VCaP (cell line): ENCODE data around the gene SLC35D3.
A peak's percentile ranks its signal among the peaks of the same experiment; 100 is the strongest.

ENCODE experiments used
- H3K27ac ChIP-seq: fragments of 450-650 bp; 2 replicates; pipeline ENCODE4 v1.5.1; 2017
- CTCF ChIP-seq: fragments of 450-650 bp; conservative IDR thresholded peaks from 2 replicates; pipeline ENCODE4 v1.5.1; 2017; ENCODE audit warnings: mild to moderate bottlenecking, moderate library complexity

Gene SLC35D3

GRCh38 chr6:136914947-136915346 lies 7.2 kb upstream of the SLC35D3 start:
- H3K27ac ChIP-seq = no peak overlapping the region
- no peak for TF ChIP-seq CTCF

GRCh38 chr6:136918706-136919105 lies 3.4 kb upstream of the SLC35D3 start:
- H3K27ac ChIP-seq = no peak overlapping the region
- TF ChIP-seq CTCF = no peak

GRCh38 chr6:136920216-136920615 lies 1.9 kb upstream of the SLC35D3 start:
- no peak overlapping the region for H3K27ac ChIP-seq
- no peak for TF ChIP-seq CTCF

GRCh38 chr6:136920671-136921380 lies 1.3 kb upstream of the SLC35D3 start:
- no peak overlapping the region; the same call in 1 of the 2 replicates for H3K27ac ChIP-seq
- no peak for TF ChIP-seq CTCF

- TF ChIP-seq CTCF = no peak
- peak overlapping the region; percentile 37; the same call in 1 of the 2 replicates for H3K27ac ChIP-seq
Measured at GRCh38 chr6:136921381-136921935, 643 bp upstream of the SLC35D3 start.

GRCh38 chr6:136922685-136923006 lies 545 bp downstream of the SLC35D3 start:
- no peak overlapping the region for H3K27ac ChIP-seq
- TF ChIP-seq CTCF = no peak

GRCh38 chr6:136923116-136923953 lies 1.2 kb downstream of the SLC35D3 start:
- H3K27ac ChIP-seq = no peak overlapping the region
- TF ChIP-seq CTCF = no peak
